ENCODE results near the gene SYT13. TPM values are rescaled to one million over a fixed set of nuclear protein-coding genes. Genes with fewer than 3 reads are reported as not detected.

The SYT13 gene
- total and polyA plus RNA-seq, 8 donors, result 2.5 to 30.9 (median 6.6) TPM

GRCh38 chr11:45289369-45289768, 3.2 kb upstream of the SYT13 start:
- Histone ChIP-seq H3K4me3 (no peak overlapping the region), H3K9me3 (no peaks in the 10 kb centered on the region), H3K36me3 (no peaks in the 10 kb centered on the region), H3K4me1 (no peaks in the 10 kb centered on the region), H3K27ac (no peak overlapping the region), H3K27me3 (no peaks in the 10 kb centered on the region)
- WGBS, 2 donors, result 67 to 75% methylated on average over 1 of the region's 1 CpG
- FAIRE-seq (no peak), ATAC-seq (no peak), DNase-seq (no peak)
- no peak for TF ChIP-seq CTCF (IDR thresholded peaks at IDR 0.05)
- intact Hi-C loops (cut with DNase I), result loop anchor here in 1 of 3 donors (10.0 kb wide), 1 partner anchor 185 kb away; no protein-coding TSS in a partner anchor

- no peak for FAIRE-seq
- 30 to 37% methylated on average over 2 of the region's 2 CpGs for WGBS, 2 donors
- DNase-seq, result no peak
- TF ChIP-seq CTCF (IDR thresholded peaks at IDR 0.05), result no peak
- no peak for ATAC-seq
- Histone ChIP-seq H3K36me3 (no peaks in the 10 kb centered on the region), H3K4me3 (no peak overlapping the region), H3K9me3 (no peaks in the 10 kb centered on the region), H3K27ac (no peak overlapping the region), H3K4me1 (no peaks in the 10 kb centered on the region), H3K27me3 (no peaks in the 10 kb centered on the region)
- intact Hi-C loops (cut with DNase I), result loop anchor here in 1 of 3 donors (10.0 kb wide), 1 partner anchor 184 kb away; no protein-coding TSS in a partner anchor
Measured at GRCh38 chr11:45288339-45288738, 2.2 kb upstream of the SYT13 start.

- FAIRE-seq, result no peak
- no peak for TF ChIP-seq CTCF (IDR thresholded peaks at IDR 0.05)
- no peaks in the 10 kb centered on the region for H3K27me3 ChIP-seq
- H3K9me3 ChIP-seq, result no peaks in the 10 kb centered on the region
- DNase-seq, result no peak
- WGBS, 2 donors, result 75 to 98% methylated on average over 3 of the region's 3 CpGs
- H3K27ac ChIP-seq, result no peak overlapping the region
- no peak overlapping the region for H3K4me3 ChIP-seq
- no peaks in the 10 kb centered on the region for H3K36me3 ChIP-seq
- H3K4me1 ChIP-seq, result no peaks in the 10 kb centered on the region
- ATAC-seq, result no peak
- intact Hi-C loops (cut with DNase I), result loop anchor here in 1 of 3 donors (10.0 kb wide), 1 partner anchor 183 kb away; no protein-coding TSS in a partner anchor
Measured at GRCh38 chr11:45287316-45287903, 1.3 kb upstream of the SYT13 start.

GRCh38 chr11:45285250-45285828, 802 bp downstream of the SYT13 start:
- H3K4me3 ChIP-seq, result peak overlapping the region in 1 of 4 donors; percentile 45
- no peaks in the 10 kb centered on the region for H3K27me3 ChIP-seq
- DNase-seq (no peak), ATAC-seq (peak in 3 of 4 donors; percentile 5 to 6 (median 6)), FAIRE-seq (no peak)
- H3K9me3 ChIP-seq, result no peaks in the 10 kb centered on the region
- H3K4me1 ChIP-seq, result no peaks in the 10 kb centered on the region
- TF ChIP-seq CTCF (IDR thresholded peaks at IDR 0.05), result no peak
- no peak overlapping the region for H3K27ac ChIP-seq
- 28 to 30% methylated on average over 13 of the region's 13 CpGs for WGBS, 2 donors
- intact Hi-C loops (cut with DNase I), result loop anchor here in 1 of 3 donors (10.0 kb wide), 1 partner anchor 181 kb away; no protein-coding TSS in a partner anchor
- H3K36me3 ChIP-seq, result no peaks in the 10 kb centered on the region

- FAIRE-seq (no peak), DNase-seq (no peak), ATAC-seq (no peak)
- no peaks in the 10 kb centered on the region for H3K36me3 ChIP-seq
- intact Hi-C loops (cut with DNase I), result loop anchor here in 1 of 3 donors (10.0 kb wide), 1 partner anchor 177 kb away; no protein-coding TSS in a partner anchor
- WGBS, 2 donors, result 74 to 83% methylated on average over 6 of the region's 6 CpGs
- no peaks in the 10 kb centered on the region for H3K9me3 ChIP-seq
- H3K4me3 ChIP-seq, result no peak overlapping the region
- no peak for TF ChIP-seq CTCF (IDR thresholded peaks at IDR 0.05)
- H3K27ac ChIP-seq, result no peak overlapping the region
- H3K4me1 ChIP-seq, result no peaks in the 10 kb centered on the region
- H3K27me3 ChIP-seq, result no peaks in the 10 kb centered on the region
Measured at GRCh38 chr11:45282081-45282480, 4.1 kb downstream of the SYT13 start.

Measured in pancreas (tissue), 10 donors.